GM23338 (cell line): Measurements from ENCODE around the gene KRT81. TPM values are rescaled to one million over a fixed set of nuclear protein-coding genes. Genes with fewer than 3 reads are reported as not detected.

Experiments used
- ATAC-seq: fragments of 200-7000 bp; cut with Tn5 transposase; 3 replicates; pipeline ENCODE4 v1.9.1; 2020
- DNase-seq: peaks from one replicate; pipeline ENCODE4 v3.0.0-alpha.2; 2015; ENCODE audit warnings: low spot score
- H2AFZ ChIP-seq: fragments of 200-600 bp; sonication (generic); 2 replicates; pipeline ENCODE4 v1.8.0; 2016; ENCODE audit warnings: antibody characterized with exemption, mild to moderate bottlenecking, moderate library complexity
- H3F3A ChIP-seq: fragments of 200-600 bp; sonication (generic); replicated peaks from 2 replicates; pipeline ENCODE4 v1.8.0; 2017; ENCODE audit warnings: antibody characterized with exemption, mixed run types, low read depth
- H3K27ac ChIP-seq: fragments of 200-600 bp; sonication (generic); 2 replicates; pipeline ENCODE4 v1.6.1; 2016; ENCODE audit warnings: low read depth
- H3K27me3 ChIP-seq: fragments of 200-600 bp; sonication (generic); 2 replicates; pipeline ENCODE4 v1.8.0; 2016; ENCODE audit warnings: mild to moderate bottlenecking, mixed run types, moderate library complexity; ENCODE audit not compliant: insufficient read depth
- H3K36me3 ChIP-seq: fragments of 200-600 bp; sonication (generic); 2 replicates; pipeline ENCODE4 v1.8.0; 2016; ENCODE audit warnings: mild to moderate bottlenecking; ENCODE audit not compliant: insufficient read depth
- H3K4me1 ChIP-seq: fragments of 200-600 bp; sonication (generic); 2 replicates; pipeline ENCODE4 v1.8.0; 2016; ENCODE audit warnings: mild to moderate bottlenecking, moderate library complexity; ENCODE audit not compliant: insufficient read depth
- H3K4me2 ChIP-seq: fragments of 200-600 bp; sonication (generic); 2 replicates; pipeline ENCODE4 v1.7.1; 2017; ENCODE audit warnings: mixed run types
- H3K4me3 ChIP-seq: fragments of 200-600 bp; sonication (generic); 2 replicates; pipeline ENCODE4 v1.6.1; 2016; ENCODE audit warnings: mixed run types
- H3K79me2 ChIP-seq: fragments of 200-600 bp; sonication (generic); replicated peaks from 2 replicates; pipeline ENCODE4 v1.8.0; 2017; ENCODE audit warnings: mild to moderate bottlenecking; ENCODE audit not compliant: insufficient read depth
- H3K9me2 ChIP-seq: fragments of 200-600 bp; sonication (generic); 2 replicates; pipeline ENCODE4 v1.8.0; 2017; ENCODE audit not compliant: insufficient read depth
- H4K20me1 ChIP-seq: fragments of 200-600 bp; sonication (generic); replicated peaks from 2 replicates; pipeline ENCODE4 v1.8.0; 2017; ENCODE audit warnings: mild to moderate bottlenecking; ENCODE audit not compliant: insufficient read depth
- H3K27ac Mint-ChIP-seq: 2 replicates; pipeline ENCODE4 v1.8.0; 2020; ENCODE audit warnings: inconsistent platforms, mild to moderate bottlenecking, moderate library complexity, mixed read lengths
- H3K27me3 Mint-ChIP-seq: 3 replicates; pipeline ENCODE4 v1.8.0; 2022; ENCODE audit warnings: low read depth, mild to moderate bottlenecking, moderate library complexity, mixed read lengths, inconsistent platforms; ENCODE audit not compliant: insufficient read depth, poor library complexity
- H3K36me3 Mint-ChIP-seq: 3 replicates; pipeline ENCODE4 v1.8.0; 2021; ENCODE audit warnings: low read depth, mild to moderate bottlenecking, inconsistent platforms, moderate library complexity, mixed read lengths
- H3K4me1 Mint-ChIP-seq: 3 replicates; pipeline ENCODE4 v1.8.0; 2020; ENCODE audit warnings: mild to moderate bottlenecking, inconsistent platforms, mixed read lengths
- H3K4me3 Mint-ChIP-seq: 3 replicates; pipeline ENCODE4 v1.8.0; 2021; ENCODE audit warnings: moderate library complexity, mild to moderate bottlenecking, inconsistent platforms, mixed read lengths
- H3K9me3 Mint-ChIP-seq: 3 replicates; pipeline ENCODE4 v1.8.0; 2020; ENCODE audit warnings: moderate library complexity, mild to moderate bottlenecking, inconsistent platforms, mixed read lengths
- CREB1 ChIP-seq: fragments of 250-450 bp; sonication (Bioruptor Pico); IDR thresholded peaks from 2 replicates; pipeline ENCODE4 v1.5.0; 2020; ENCODE audit warnings: low read depth, mild to moderate bottlenecking, moderate library complexity
- EZH2 ChIP-seq: fragments of 200-600 bp; sonication (generic); IDR thresholded peaks from one replicate; pipeline ENCODE4 v1.8.0; 2017; ENCODE audit warnings: antibody characterized with exemption, mild to moderate bottlenecking, low read depth; ENCODE audit not compliant: unreplicated experiment
- JUNB ChIP-seq: IDR thresholded peaks from one replicate; pipeline ENCODE4 v1.6.1; 2016; ENCODE audit warnings: antibody characterized with exemption; ENCODE audit not compliant: unreplicated experiment
- NANOG ChIP-seq: IDR thresholded peaks from 2 replicates; pipeline ENCODE4 v1.6.1; 2016; ENCODE audit warnings: antibody characterized with exemption, borderline replicate concordance
- POLR2AphosphoS5 ChIP-seq: IDR thresholded peaks from 2 replicates; pipeline ENCODE4 v1.6.1; 2016; ENCODE audit warnings: antibody characterized with exemption, low read depth
- STAT1 ChIP-seq: IDR thresholded peaks from one replicate; pipeline ENCODE4 v1.6.1; 2016; ENCODE audit warnings: antibody characterized with exemption; ENCODE audit not compliant: unreplicated experiment
- ZNF114 ChIP-seq: fragments of 250-450 bp; sonication (Bioruptor Pico); IDR thresholded peaks from 2 replicates; pipeline ENCODE4 v1.5.0; 2020; ENCODE audit warnings: mild to moderate bottlenecking, moderate library complexity
- ZNF331 ChIP-seq: fragments of 250-450 bp; sonication (Bioruptor Pico); IDR thresholded peaks from 2 replicates; pipeline ENCODE4 v1.5.0; 2020; ENCODE audit warnings: low read depth, mild to moderate bottlenecking, moderate library complexity
- polyA plus RNA-seq: library from polyadenylated mRNA; unstranded; fragments of >200 nt; fragmentation: Nextera tagmentation; extraction: Ambion mirVana; gene quantifications from 2 replicates; pipeline ENCODE4 v1.2.1, GENCODE V29; 2016
- total RNA-seq: library from RNA; depleted of rRNA; stranded (reverse); fragments of >200 nt; shearing (Covaris generic); gene quantifications from 2 replicates; pipeline ENCODE4 v1.2.3, GENCODE V29; 2014
- TF ChIP-seq, protein P1 (sequence below): fragments of 250-450 bp; sonication (Bioruptor Pico); IDR thresholded peaks from 2 replicates; pipeline ENCODE4 v1.5.0; 2020; ENCODE audit warnings: mild to moderate bottlenecking, moderate library complexity
- TF ChIP-seq, protein P2 (sequence below): IDR thresholded peaks from 2 replicates; pipeline ENCODE4 v1.6.1; 2016; ENCODE audit warnings: antibody characterized with exemption
- TF ChIP-seq, protein P3 (sequence below): IDR thresholded peaks from one replicate; pipeline ENCODE4 v1.6.1; 2018; ENCODE audit warnings: antibody characterized with exemption; ENCODE audit not compliant: unreplicated experiment
- TF ChIP-seq, protein P4 (sequence below), 2 experiments: fragments of 200-600 bp in 1 of 2; sonication (generic) in 1 of 2; conservative IDR thresholded peaks; 2 replicates each; pipeline versions ENCODE4 v1.5.1 to v1.6.1; 2016 to 2017; ENCODE audit warnings: antibody characterized with exemption in 2 of 2, low read depth in 2 of 2, mild to moderate bottlenecking in 2 of 2, moderate library complexity in 1 of 2

The KRT81 gene
- total and polyA plus RNA-seq, 2 experiments from 2014 or later = not detected

DNA sequence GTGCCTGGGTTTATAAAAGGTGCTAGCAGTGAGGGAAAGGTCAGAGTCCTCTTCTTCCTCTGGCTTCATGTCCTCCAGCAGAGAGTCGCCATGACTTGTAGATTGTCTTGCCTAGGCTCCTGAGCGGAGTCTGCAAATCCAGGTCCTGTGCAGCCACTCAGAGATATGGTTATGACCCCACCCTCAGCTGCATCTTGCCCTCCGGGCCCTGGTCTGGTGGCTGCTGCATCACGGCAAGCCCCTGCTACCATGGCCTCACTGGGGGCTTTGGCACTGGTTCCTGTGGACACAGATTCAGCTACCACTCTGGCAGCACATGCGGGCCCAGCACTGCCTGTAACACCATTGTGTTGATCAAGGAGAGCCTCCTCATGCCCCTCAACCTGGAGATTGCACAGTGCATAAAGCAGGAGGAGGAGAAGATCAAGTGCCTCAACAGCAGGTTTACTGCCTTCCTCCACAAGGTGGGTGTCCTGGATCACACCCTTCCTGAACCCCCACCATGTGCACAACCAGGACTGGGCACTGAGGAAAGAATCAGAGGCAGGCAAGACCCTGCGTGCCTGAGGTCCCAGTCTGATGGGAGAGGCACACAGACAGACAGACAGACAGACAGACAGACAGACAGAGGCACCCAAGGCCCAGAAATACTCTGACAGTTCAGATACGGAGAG lies 27.4 kb downstream of the KRT81 start (continued):
- TF ChIP-seq, protein P1, sequence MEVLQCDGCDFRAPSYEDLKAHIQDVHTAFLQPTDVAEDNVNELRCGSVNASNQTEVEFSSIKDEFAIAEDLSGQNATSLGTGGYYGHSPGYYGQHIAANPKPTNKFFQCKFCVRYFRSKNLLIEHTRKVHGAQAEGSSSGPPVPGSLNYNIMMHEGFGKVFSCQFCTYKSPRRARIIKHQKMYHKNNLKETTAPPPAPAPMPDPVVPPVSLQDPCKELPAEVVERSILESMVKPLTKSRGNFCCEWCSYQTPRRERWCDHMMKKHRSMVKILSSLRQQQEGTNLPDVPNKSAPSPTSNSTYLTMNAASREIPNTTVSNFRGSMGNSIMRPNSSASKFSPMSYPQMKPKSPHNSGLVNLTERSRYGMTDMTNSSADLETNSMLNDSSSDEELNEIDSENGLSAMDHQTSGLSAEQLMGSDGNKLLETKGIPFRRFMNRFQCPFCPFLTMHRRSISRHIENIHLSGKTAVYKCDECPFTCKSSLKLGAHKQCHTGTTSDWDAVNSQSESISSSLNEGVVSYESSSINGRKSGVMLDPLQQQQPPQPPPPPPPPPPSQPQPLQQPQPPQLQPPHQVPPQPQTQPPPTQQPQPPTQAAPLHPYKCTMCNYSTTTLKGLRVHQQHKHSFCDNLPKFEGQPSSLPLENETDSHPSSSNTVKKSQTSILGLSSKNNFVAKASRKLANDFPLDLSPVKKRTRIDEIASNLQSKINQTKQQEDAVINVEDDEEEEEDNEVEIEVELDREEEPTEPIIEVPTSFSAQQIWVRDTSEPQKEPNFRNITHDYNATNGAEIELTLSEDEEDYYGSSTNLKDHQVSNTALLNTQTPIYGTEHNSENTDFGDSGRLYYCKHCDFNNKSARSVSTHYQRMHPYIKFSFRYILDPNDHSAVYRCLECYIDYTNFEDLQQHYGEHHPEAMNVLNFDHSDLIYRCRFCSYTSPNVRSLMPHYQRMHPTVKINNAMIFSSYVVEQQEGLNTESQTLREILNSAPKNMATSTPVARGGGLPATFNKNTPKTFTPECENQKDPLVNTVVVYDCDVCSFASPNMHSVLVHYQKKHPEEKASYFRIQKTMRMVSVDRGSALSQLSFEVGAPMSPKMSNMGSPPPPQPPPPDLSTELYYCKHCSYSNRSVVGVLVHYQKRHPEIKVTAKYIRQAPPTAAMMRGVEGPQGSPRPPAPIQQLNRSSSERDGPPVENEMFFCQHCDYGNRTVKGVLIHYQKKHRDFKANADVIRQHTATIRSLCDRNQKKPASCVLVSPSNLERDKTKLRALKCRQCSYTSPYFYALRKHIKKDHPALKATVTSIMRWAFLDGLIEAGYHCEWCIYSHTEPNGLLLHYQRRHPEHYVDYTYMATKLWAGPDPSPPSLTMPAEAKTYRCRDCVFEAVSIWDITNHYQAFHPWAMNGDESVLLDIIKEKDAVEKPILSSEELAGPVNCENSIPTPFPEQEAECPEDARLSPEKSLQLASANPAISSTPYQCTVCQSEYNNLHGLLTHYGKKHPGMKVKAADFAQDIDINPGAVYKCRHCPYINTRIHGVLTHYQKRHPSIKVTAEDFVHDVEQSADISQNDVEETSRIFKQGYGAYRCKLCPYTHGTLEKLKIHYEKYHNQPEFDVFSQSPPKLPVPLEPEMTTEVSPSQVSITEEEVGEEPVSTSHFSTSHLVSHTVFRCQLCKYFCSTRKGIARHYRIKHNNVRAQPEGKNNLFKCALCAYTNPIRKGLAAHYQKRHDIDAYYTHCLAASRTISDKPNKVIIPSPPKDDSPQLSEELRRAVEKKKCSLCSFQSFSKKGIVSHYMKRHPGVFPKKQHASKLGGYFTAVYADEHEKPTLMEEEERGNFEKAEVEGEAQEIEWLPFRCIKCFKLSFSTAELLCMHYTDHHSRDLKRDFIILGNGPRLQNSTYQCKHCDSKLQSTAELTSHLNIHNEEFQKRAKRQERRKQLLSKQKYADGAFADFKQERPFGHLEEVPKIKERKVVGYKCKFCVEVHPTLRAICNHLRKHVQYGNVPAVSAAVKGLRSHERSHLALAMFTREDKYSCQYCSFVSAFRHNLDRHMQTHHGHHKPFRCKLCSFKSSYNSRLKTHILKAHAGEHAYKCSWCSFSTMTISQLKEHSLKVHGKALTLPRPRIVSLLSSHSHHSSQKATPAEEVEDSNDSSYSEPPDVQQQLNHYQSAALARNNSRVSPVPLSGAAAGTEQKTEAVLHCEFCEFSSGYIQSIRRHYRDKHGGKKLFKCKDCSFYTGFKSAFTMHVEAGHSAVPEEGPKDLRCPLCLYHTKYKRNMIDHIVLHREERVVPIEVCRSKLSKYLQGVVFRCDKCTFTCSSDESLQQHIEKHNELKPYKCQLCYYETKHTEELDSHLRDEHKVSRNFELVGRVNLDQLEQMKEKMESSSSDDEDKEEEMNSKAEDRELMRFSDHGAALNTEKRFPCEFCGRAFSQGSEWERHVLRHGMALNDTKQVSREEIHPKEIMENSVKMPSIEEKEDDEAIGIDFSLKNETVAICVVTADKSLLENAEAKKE (CRISPR knock-in tag) = no peak
- TF ChIP-seq NANOG (no peak), JUNB (no peak)

DNA sequence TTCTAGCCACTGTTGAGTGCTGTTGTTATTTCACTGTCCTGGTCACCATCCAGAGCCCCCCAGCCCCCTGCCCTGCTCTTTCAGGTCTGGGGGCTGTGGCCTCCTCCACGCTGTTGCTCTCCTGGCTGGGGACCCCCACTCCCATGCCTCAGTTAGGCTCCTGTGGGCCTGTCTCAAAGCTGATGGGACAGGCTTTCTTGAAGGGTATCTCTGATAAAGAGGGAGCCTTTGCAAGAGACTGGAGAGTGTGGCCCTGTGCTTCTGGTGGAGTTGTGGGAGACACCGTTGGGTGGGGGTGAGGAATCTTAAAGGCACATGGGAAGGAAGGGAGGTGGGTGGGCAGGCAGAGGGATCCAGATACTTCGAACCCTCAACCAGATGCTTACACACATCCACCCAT lies 29.0 kb downstream of the KRT81 start:
- Histone ChIP-seq H3K9me2 (peaks cover 5% of the 10 kb centered on the region), H3K27ac (no peak overlapping the region), H4K20me1 (no peaks in the 10 kb centered on the region; the same call in 1 of the 2 replicates), H2AFZ (no peak overlapping the region), H3K4me3 (no peak overlapping the region), H3F3A (no peaks in the 10 kb centered on the region), H3K79me2 (no peaks in the 10 kb centered on the region), H3K27me3 (peaks cover 29% of the 10 kb centered on the region), H3K36me3 (no peaks in the 10 kb centered on the region), H3K4me2 (no peak overlapping the region), H3K4me1 (no peaks in the 10 kb centered on the region)
- Mint-ChIP-seq H3K27ac (no peak overlapping the region), H3K36me3 (peaks cover 4% of the 10 kb centered on the region; the same call in 1 of the 3 replicates), H3K4me1 (peaks cover 7% of the 10 kb centered on the region), H3K4me3 (no peak overlapping the region), H3K27me3 (peaks cover 26% of the 10 kb centered on the region), H3K9me3 (peaks cover 36% of the 10 kb centered on the region)
- no peak for ATAC-seq
- DNase-seq = no peak
- TF ChIP-seq ZNF331 (no peak), CREB1 (CRISPR knock-in tag) (no peak), JUNB (no peak), POLR2AphosphoS5 (no peak), NANOG (no peak), STAT1 (no peak), ZNF114 (CRISPR knock-in tag) (no peak), EZH2 (no peak)
- TF ChIP-seq, protein P2, sequence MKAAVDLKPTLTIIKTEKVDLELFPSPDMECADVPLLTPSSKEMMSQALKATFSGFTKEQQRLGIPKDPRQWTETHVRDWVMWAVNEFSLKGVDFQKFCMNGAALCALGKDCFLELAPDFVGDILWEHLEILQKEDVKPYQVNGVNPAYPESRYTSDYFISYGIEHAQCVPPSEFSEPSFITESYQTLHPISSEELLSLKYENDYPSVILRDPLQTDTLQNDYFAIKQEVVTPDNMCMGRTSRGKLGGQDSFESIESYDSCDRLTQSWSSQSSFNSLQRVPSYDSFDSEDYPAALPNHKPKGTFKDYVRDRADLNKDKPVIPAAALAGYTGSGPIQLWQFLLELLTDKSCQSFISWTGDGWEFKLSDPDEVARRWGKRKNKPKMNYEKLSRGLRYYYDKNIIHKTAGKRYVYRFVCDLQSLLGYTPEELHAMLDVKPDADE = no peak
- TF ChIP-seq, protein P3, sequence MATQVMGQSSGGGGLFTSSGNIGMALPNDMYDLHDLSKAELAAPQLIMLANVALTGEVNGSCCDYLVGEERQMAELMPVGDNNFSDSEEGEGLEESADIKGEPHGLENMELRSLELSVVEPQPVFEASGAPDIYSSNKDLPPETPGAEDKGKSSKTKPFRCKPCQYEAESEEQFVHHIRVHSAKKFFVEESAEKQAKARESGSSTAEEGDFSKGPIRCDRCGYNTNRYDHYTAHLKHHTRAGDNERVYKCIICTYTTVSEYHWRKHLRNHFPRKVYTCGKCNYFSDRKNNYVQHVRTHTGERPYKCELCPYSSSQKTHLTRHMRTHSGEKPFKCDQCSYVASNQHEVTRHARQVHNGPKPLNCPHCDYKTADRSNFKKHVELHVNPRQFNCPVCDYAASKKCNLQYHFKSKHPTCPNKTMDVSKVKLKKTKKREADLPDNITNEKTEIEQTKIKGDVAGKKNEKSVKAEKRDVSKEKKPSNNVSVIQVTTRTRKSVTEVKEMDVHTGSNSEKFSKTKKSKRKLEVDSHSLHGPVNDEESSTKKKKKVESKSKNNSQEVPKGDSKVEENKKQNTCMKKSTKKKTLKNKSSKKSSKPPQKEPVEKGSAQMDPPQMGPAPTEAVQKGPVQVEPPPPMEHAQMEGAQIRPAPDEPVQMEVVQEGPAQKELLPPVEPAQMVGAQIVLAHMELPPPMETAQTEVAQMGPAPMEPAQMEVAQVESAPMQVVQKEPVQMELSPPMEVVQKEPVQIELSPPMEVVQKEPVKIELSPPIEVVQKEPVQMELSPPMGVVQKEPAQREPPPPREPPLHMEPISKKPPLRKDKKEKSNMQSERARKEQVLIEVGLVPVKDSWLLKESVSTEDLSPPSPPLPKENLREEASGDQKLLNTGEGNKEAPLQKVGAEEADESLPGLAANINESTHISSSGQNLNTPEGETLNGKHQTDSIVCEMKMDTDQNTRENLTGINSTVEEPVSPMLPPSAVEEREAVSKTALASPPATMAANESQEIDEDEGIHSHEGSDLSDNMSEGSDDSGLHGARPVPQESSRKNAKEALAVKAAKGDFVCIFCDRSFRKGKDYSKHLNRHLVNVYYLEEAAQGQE = no peak
- TF ChIP-seq, protein P4, sequence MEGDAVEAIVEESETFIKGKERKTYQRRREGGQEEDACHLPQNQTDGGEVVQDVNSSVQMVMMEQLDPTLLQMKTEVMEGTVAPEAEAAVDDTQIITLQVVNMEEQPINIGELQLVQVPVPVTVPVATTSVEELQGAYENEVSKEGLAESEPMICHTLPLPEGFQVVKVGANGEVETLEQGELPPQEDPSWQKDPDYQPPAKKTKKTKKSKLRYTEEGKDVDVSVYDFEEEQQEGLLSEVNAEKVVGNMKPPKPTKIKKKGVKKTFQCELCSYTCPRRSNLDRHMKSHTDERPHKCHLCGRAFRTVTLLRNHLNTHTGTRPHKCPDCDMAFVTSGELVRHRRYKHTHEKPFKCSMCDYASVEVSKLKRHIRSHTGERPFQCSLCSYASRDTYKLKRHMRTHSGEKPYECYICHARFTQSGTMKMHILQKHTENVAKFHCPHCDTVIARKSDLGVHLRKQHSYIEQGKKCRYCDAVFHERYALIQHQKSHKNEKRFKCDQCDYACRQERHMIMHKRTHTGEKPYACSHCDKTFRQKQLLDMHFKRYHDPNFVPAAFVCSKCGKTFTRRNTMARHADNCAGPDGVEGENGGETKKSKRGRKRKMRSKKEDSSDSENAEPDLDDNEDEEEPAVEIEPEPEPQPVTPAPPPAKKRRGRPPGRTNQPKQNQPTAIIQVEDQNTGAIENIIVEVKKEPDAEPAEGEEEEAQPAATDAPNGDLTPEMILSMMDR (conservative IDR thresholded peaks at IDR 0.05; ENCODE audit: low read depth in 2 of 2) = no peak
